GM08714 (cell line): ENCODE results near the gene SMAP2.
A peak's percentile ranks its signal among the peaks of the same experiment; 100 is the strongest.
"Not testable (repeated sequence)": the region's sequence is repeated elsewhere in the genome, so short reads cannot be mapped to it uniquely, and the experiment has no call there.

ENCODE experiments used
- H3K4me3 ChIP-seq: fragments of 200-500 bp; sonication (Bioruptor generic); 2 replicates; pipeline ENCODE4 v1.5.1; 2014; ENCODE audit warnings: mild to moderate bottlenecking, low read length, inconsistent platforms
- ZNF274 ChIP-seq: IDR thresholded peaks from 2 replicates; pipeline ENCODE4 v1.6.1; 2012; ENCODE audit warnings: mild to moderate bottlenecking, low read depth, low read length

Gene SMAP2

GRCh38 chr1:40383095-40383487 lies 9.6 kb downstream of the SMAP2 start:
- no peak for TF ChIP-seq ZNF274
- H3K4me3 ChIP-seq, result no peak overlapping the region; the same call in 1 of the 2 replicates

- H3K4me3 ChIP-seq, result peak overlapping the region; percentile 1; the same call in 1 of the 2 replicates
Measured at GRCh38 chr1:40383488-40384412, 10.2 kb downstream of the SMAP2 start.

GRCh38 chr1:40384413-40384762 lies 10.9 kb downstream of the SMAP2 start:
- no peak overlapping the region for H3K4me3 ChIP-seq
- TF ChIP-seq ZNF274, result no peak

More at GRCh38 chr1:40383488-40384412, 10.2 kb downstream of the SMAP2 start:
- no peak for TF ChIP-seq ZNF274

GRCh38 chr1:40384887-40385286 lies 11.4 kb downstream of the SMAP2 start:
- no peak for TF ChIP-seq ZNF274
- peak overlapping the region; percentile 25; the same call in 1 of the 2 replicates for H3K4me3 ChIP-seq

GRCh38 chr1:40385437-40386358 lies 12.2 kb downstream of the SMAP2 start:
- TF ChIP-seq ZNF274, result no peak
- peak overlapping the region; percentile 78 for H3K4me3 ChIP-seq

GRCh38 chr1:40386359-40386723 lies 12.8 kb downstream of the SMAP2 start:
- no peak for TF ChIP-seq ZNF274
- peak overlapping the region; percentile 78 for H3K4me3 ChIP-seq

- TF ChIP-seq ZNF274, result no peak
Measured at GRCh38 chr1:40386796-40387195, 13.3 kb downstream of the SMAP2 start.

GRCh38 chr1:40387381-40388306 lies 14.1 kb downstream of the SMAP2 start:
- not testable (repeated sequence) for H3K4me3 ChIP-seq

More at GRCh38 chr1:40386796-40387195, 13.3 kb downstream of the SMAP2 start:
- H3K4me3 ChIP-seq, result peak overlapping the region; percentile 78; the same call in 1 of the 2 replicates

- not testable (repeated sequence) for H3K4me3 ChIP-seq
Measured at GRCh38 chr1:40388456-40389321, 15.2 kb downstream of the SMAP2 start.

GRCh38 chr1:40389322-40389803 lies 15.8 kb downstream of the SMAP2 start:
- no peak for TF ChIP-seq ZNF274

GRCh38 chr1:40389871-40390560 lies 16.5 kb downstream of the SMAP2 start:
- TF ChIP-seq ZNF274, result no peak
- H3K4me3 ChIP-seq, result no peak overlapping the region; the same call in 1 of the 2 replicates

More at GRCh38 chr1:40389322-40389803, 15.8 kb downstream of the SMAP2 start:
- no peak overlapping the region for H3K4me3 ChIP-seq

- no peak for TF ChIP-seq ZNF274
- H3K4me3 ChIP-seq, result no peak overlapping the region
Measured at GRCh38 chr1:40390857-40391256, 17.3 kb downstream of the SMAP2 start.
